NCI-H748 treated with DMSO at 0.1 percent for 48 hours (cell line): Measurements from ENCODE around the gene IFI16.
"Not testable (repeated sequence)": the region's sequence is repeated elsewhere in the genome, so short reads cannot be mapped to it uniquely, and the experiment has no call there.

Experiments
- DNase-seq: peaks from one replicate; lab custom pipeline; 2025; lab: John Stamatoyannopoulos, UW

Gene IFI16

GRCh38 chr1:159009704-159010361 lies at the start of gene IFI16:
Gene IFI16 (plus strand): TSS chr1:159009907. CDS start chr1:159014681, 4,774 bp downstream.
- no peak for DNase-seq

GRCh38 chr1:158961178-158961577 lies 48.5 kb upstream of the IFI16 start:
- DNase-seq = no peak

GRCh38 chr1:158962983-158963382 lies 46.7 kb upstream of the IFI16 start:
- no peak for DNase-seq

- DNase-seq = no peak
Measured at GRCh38 chr1:158969166-158969565, 40.5 kb upstream of the IFI16 start.

GRCh38 chr1:158969855-158970254 lies 39.9 kb upstream of the IFI16 start:
- DNase-seq = no peak

GRCh38 chr1:158972841-158973240 lies 36.9 kb upstream of the IFI16 start:
- DNase-seq = no peak

- DNase-seq = no peak
Measured at GRCh38 chr1:158976219-158976618, 33.5 kb upstream of the IFI16 start.

- no peak for DNase-seq
Measured at GRCh38 chr1:158978730-158979129, 31.0 kb upstream of the IFI16 start.

- DNase-seq = no peak
Measured at GRCh38 chr1:158979229-158979628, 30.5 kb upstream of the IFI16 start.

GRCh38 chr1:158983235-158983634 lies 26.5 kb upstream of the IFI16 start:
- DNase-seq = no peak

- DNase-seq = no peak
Measured at GRCh38 chr1:158984386-158984785, 25.3 kb upstream of the IFI16 start.

- no peak for DNase-seq
Measured at GRCh38 chr1:158989424-158989823, 20.3 kb upstream of the IFI16 start.

- no peak for DNase-seq
Measured at GRCh38 chr1:158992787-158993312, 16.9 kb upstream of the IFI16 start.

GRCh38 chr1:158996998-158997397 lies 12.7 kb upstream of the IFI16 start:
- DNase-seq = no peak

- no peak for DNase-seq
Measured at GRCh38 chr1:158998037-158998780, 11.5 kb upstream of the IFI16 start.

GRCh38 chr1:158998781-158999161 lies 10.9 kb upstream of the IFI16 start:
- DNase-seq = peak; percentile 31

- DNase-seq = no peak
Measured at GRCh38 chr1:158999316-159000069, 10.2 kb upstream of the IFI16 start.

- DNase-seq = no peak
Measured at GRCh38 chr1:159000070-159000409, 9.7 kb upstream of the IFI16 start.

GRCh38 chr1:159000625-159001024 lies 9.1 kb upstream of the IFI16 start:
- DNase-seq = no peak

GRCh38 chr1:159005161-159005560 lies 4.5 kb upstream of the IFI16 start:
- no peak for DNase-seq

- DNase-seq = no peak
Measured at GRCh38 chr1:159005676-159006075, 4.0 kb upstream of the IFI16 start.

GRCh38 chr1:159006210-159006807 lies 3.4 kb upstream of the IFI16 start:
- DNase-seq = not testable (repeated sequence)
